Lower lobe of right lung (tissue), 2 donors: ENCODE results near the gene NUDT6. TPM values are rescaled to one million over a fixed set of nuclear protein-coding genes. Genes with fewer than 3 reads are reported as not detected.

Source experiments
- ATAC-seq, 2 donors: fragments of 200-7000 bp; cut with Tn5 transposase; one replicate each; pipeline ENCODE4 v1.9.1; 2020 to 2022; ENCODE audit warnings: mild to moderate bottlenecking in 2 of 2, moderate library complexity in 2 of 2
- DNase-seq: peaks from one replicate; pipeline ENCODE4 v3.0.0-alpha.2; 2020
- H3K27ac ChIP-seq: fragments of 200-600 bp; one replicate; pipeline ENCODE4 v1.8.0; 2022
- H3K27me3 ChIP-seq: fragments of 200-600 bp; one replicate; pipeline ENCODE4 v1.8.0; 2022; ENCODE audit warnings: low read depth
- H3K36me3 ChIP-seq: fragments of 200-600 bp; one replicate; pipeline ENCODE4 v1.8.0; 2022; ENCODE audit warnings: mild to moderate bottlenecking
- H3K4me1 ChIP-seq: fragments of 200-600 bp; one replicate; pipeline ENCODE4 v1.8.0; 2022
- H3K4me3 ChIP-seq: fragments of 200-600 bp; one replicate; pipeline ENCODE4 v1.8.0; 2022; ENCODE audit warnings: mild to moderate bottlenecking
- H3K9me3 ChIP-seq: fragments of 200-600 bp; one replicate; pipeline ENCODE4 v1.8.0; 2022
- intact Hi-C: fragments of 100-400 bp; cut with DNase I; formaldehyde crosslinking; loops from one replicate; pipeline ENCODE4 v1.11.0; 2022
- total RNA-seq: library from RNA; stranded (reverse); fragmentation: NEBNext Ultra II Directional; extraction: Animal tissue kit (Norgen Biotek cat#: 25700); gene quantifications from one replicate; pipeline ENCODE4 v1.2.1, GENCODE V29; 2021
- TF ChIP-seq, protein P1 (sequence below): fragments of 200-600 bp; IDR thresholded peaks from one replicate; pipeline ENCODE4 v1.8.0; 2022; ENCODE audit warnings: antibody characterized with exemption, mild to moderate bottlenecking
- donor health status: DM: no; HTN: yes; CAD: no; lungs with severe emphysema.

NUDT6 gene
- total RNA-seq, 1 donor from 2014 or later = 5.3 TPM

DNA sequence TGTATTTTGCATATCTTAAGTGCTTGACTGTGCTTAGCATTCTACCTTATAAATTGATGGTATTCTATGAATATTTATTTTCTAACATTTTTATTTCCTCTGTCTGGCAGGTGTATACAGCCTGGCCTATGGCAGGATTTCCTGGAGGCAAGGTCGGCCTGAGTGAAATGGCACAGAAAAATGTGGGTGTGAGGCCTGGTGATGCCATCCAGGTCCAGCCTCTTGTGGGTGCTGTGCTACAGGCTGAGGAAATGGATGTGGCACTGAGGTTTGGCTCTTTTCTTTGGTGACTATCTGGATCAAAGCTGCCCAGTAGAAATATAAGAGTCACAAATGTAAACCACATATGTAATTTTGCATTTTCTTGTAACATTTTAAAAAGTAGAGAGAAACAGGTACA, 6.5 kb upstream of the NUDT6 start:
- intact Hi-C loops = no loop called here
- Histone ChIP-seq H3K36me3 (peaks cover 41% of the 10 kb centered on the region), H3K4me1 (peaks cover 6% of the 10 kb centered on the region), H3K27ac (no peak overlapping the region), H3K27me3 (no peaks in the 10 kb centered on the region), H3K9me3 (no peaks in the 10 kb centered on the region), H3K4me3 (no peak overlapping the region)
- no peak for ATAC-seq
- TF ChIP-seq, protein P1, sequence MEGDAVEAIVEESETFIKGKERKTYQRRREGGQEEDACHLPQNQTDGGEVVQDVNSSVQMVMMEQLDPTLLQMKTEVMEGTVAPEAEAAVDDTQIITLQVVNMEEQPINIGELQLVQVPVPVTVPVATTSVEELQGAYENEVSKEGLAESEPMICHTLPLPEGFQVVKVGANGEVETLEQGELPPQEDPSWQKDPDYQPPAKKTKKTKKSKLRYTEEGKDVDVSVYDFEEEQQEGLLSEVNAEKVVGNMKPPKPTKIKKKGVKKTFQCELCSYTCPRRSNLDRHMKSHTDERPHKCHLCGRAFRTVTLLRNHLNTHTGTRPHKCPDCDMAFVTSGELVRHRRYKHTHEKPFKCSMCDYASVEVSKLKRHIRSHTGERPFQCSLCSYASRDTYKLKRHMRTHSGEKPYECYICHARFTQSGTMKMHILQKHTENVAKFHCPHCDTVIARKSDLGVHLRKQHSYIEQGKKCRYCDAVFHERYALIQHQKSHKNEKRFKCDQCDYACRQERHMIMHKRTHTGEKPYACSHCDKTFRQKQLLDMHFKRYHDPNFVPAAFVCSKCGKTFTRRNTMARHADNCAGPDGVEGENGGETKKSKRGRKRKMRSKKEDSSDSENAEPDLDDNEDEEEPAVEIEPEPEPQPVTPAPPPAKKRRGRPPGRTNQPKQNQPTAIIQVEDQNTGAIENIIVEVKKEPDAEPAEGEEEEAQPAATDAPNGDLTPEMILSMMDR = no peak
- DNase-seq = no peak

DNA sequence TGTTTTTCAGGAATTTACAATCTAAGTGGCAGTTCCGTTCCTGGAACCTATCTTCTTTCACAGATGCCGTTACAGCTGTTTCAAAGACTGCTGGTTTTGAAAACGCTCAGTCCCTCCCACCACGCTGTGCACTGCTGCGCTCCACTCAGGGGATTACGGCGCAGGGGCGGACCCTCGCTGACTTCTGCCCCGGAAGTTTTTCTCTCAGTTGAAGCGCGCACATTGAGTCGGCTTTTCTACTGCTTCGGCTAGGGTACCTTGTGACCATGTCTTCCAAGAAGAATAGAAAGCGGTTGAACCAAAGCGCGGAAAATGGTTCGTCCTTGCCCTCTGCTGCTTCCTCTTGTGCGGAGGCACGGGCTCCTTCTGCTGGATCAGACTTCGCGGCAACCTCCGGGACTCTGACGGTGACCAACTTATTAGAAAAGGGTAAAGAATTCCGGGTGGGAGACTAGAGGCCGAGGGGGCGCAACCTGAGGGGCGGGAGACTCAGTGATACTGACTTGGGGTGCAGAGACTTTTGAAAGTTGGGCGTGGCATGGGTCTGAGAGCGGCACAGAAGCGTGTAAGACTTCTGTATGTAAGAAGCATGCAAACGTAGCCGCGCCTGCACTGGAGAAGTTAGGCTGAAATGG, 597 bp upstream of the NUDT6 start:
- ATAC-seq (peak; percentile 98 to 99), DNase-seq (peak; percentile 84)
- H3K9me3 ChIP-seq = no peaks in the 10 kb centered on the region
- peaks cover 22% of the 10 kb centered on the region for H3K4me1 ChIP-seq
- no peaks in the 10 kb centered on the region for H3K36me3 ChIP-seq
- no peaks in the 10 kb centered on the region for H3K27me3 ChIP-seq
- TF ChIP-seq, protein P1 = no peak
- peak overlapping the region; percentile 69 for H3K27ac ChIP-seq
- intact Hi-C loops = no loop called here
- peak overlapping the region; percentile 71 for H3K4me3 ChIP-seq

DNA sequence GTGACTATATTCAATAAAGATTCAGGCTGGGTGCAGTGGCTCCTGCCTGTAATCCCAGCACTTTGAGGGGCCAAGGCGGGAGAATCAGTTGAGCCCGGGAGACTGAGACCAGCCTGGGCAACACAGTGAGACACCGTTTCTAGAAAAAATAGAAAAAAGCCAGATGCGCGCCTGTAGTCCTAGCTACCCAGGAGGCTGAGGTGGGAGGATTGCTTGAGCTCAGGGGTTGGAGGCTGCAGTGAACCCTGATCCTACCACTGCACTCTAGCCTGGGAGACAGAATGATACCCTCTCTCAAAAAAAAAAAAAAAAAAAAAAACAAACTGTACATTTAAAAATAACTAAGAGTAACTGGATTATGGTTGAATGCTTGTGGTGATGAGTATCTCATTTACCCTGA, 1.1 kb downstream of the NUDT6 start:
- ATAC-seq (no peak), DNase-seq (no peak)
- TF ChIP-seq, protein P1 = no peak
- Histone ChIP-seq H3K4me1 (peaks cover 22% of the 10 kb centered on the region), H3K27me3 (no peaks in the 10 kb centered on the region), H3K36me3 (no peaks in the 10 kb centered on the region), H3K9me3 (no peaks in the 10 kb centered on the region), H3K4me3 (peak overlapping the region; percentile 71), H3K27ac (peak overlapping the region; percentile 69)
- intact Hi-C loops = no loop called here

DNA sequence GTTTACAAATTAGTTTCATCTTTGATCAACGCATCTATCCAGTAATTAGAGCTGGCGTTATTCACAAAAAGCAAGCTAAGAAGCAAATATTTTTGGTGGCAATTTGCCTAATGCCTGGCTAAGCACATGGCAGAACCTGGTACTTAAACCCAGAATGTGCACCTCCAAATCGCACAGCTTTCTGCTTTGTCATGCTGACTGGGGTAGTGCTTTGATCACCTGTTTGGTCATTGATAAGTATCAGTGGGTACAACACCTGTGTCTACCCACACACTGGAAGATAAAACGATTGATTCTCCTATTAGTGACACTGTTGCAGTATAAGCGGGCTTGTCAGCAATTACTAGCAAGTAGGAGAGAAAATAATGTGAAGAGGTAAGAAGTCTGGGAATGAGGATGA, 1.9 kb downstream of the NUDT6 start:
- H3K27ac ChIP-seq = no peak overlapping the region
- no peaks in the 10 kb centered on the region for H3K27me3 ChIP-seq
- ATAC-seq (no peak), DNase-seq (no peak)
- H3K4me3 ChIP-seq = no peak overlapping the region
- TF ChIP-seq, protein P1 = no peak
- peaks cover 22% of the 10 kb centered on the region for H3K4me1 ChIP-seq
- H3K9me3 ChIP-seq = no peaks in the 10 kb centered on the region
- H3K36me3 ChIP-seq = no peaks in the 10 kb centered on the region
- intact Hi-C loops = no loop called here

DNA sequence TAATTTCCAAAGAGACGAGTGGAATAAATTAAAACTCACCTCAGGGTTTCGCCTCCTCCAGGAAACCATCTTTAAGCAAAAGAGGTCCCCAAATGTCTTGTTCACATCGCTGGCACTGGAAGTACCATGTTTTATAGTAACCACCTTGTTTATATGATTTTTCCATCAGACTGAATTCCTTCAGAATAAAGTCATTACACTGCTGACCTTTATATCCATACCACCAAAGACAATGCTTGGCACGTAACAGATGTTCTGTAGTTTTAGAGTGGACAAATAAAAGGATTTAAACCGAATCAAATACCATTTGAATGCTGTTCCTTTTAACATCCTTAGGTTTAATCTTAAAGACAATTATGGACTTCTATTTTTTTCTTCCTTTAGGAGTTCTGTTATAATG, 4.7 kb downstream of the NUDT6 start:
- ATAC-seq = no peak
- no peak for DNase-seq
- no peaks in the 10 kb centered on the region for H3K9me3 ChIP-seq
- intact Hi-C loops = no loop called here
- H3K27ac ChIP-seq = no peak overlapping the region
- no peak overlapping the region for H3K4me3 ChIP-seq
- no peaks in the 10 kb centered on the region for H3K27me3 ChIP-seq
- TF ChIP-seq, protein P1 = no peak
- peaks cover 10% of the 10 kb centered on the region for H3K4me1 ChIP-seq
- no peaks in the 10 kb centered on the region for H3K36me3 ChIP-seq
